Measurements from ENCODE around the gene EEPD1.

DNA sequence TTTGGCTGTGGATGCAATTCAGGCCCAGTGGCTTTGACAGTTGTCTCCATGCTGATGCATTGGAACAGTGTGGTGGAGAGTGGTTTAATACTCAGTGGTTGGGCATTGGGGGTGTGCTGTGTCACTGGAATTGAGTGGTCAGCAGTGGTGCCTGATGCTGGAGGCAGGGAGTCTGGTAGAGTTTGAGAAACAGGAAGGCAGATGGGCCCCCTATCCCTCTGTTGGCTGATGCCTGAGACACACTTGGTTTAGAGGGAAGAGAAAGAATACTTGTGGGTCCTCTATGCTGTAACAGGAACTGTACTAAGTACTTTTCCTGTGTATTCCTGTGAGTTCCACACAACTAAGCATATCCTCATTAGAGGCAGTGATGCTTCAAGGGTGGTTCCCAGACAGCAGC, 55.4 kb downstream of the EEPD1 start:
- no peak for TF ChIP-seq CTCF (IDR thresholded peaks at IDR 0.05)
- TF ChIP-seq POLR2A (IDR thresholded peaks at IDR 0.05), result no peak
